HG03095 (cell line): ENCODE data around the gene FMNL3.
A peak's percentile ranks its signal among the peaks of the same experiment; 100 is the strongest.

Source experiments
- ATAC-seq: cut with Tn5 transposase; IDR thresholded peaks from one replicate; pipeline ENCODE4 v1.9.1; 2021; ENCODE audit warnings: moderate library complexity; ENCODE audit not compliant: unreplicated experiment

The FMNL3 gene

GRCh38 chr12:49655595-49656236 is 51.5 kb downstream of the FMNL3 start:
- ATAC-seq = no peak

DNA sequence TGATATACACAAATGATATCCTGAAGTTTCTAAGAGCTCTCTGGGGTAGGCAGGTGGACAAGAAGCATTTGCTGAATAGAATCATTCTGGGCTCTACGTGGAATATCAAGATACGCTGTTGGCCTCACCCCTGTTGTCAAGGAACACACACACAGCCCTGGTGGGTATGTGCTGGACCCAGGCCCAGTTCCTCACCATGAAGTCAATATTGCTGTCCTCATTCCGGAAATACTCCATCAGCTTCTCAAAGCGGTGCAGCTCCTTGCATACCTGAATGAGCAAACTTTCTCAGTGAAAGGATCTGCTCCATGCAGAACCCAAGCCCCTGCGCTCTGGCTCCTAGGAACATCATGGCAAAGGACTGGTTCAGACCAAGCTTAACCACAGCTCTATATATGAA is 52.5 kb downstream of the FMNL3 start:
- ATAC-seq = no peak

DNA sequence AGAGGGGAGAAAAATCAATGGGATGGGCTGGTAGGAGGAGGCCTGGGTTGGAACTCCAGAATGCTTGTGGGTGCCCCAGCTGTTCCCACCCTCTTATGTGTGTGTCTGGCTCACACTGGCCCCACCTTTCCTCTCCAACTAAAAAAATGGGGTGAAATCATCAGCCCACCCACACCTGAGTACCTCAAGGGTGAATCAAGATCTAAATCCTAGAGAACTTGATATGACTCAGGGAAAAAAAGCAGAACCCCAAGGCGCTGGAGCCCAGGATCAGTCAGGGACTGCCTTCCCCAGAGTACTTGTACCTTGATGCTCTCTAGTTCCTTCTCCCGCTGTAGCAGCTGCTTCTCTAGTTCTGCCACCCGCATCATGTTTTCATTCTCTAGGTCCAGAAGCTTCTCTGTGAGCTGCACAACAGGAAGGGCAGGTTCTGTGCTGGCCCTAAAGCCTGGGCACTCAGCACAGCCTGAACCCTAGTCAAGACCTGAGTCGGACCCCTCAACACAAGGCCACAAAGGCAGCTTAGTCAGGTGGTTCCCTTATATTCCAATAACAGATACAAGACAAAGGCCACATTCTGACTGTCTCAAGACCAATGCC is 54.2 kb downstream of the FMNL3 start:
- no peak for ATAC-seq

GRCh38 chr12:49651855-49652254 is 55.4 kb downstream of the FMNL3 start:
- no peak for ATAC-seq

DNA sequence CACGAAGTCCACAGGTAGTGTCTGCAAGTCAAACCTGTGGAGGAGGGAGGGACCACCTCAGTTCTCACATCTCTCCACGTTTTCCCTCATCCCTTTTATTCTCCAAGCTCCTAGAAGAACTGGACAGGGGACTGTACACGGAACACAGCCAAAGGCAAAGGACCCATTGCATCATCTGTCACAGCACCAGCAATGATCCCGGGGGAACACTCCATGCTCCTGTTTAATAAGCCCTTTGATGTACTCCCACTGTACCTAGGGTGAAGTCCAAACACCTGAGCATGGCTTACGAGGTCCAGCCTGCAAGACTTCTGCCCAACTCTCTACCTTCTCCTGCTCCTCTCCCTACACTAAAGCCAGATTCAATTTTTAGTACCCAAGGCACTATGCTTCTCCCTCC is 57.3 kb downstream of the FMNL3 start:
- no peak for ATAC-seq

DNA sequence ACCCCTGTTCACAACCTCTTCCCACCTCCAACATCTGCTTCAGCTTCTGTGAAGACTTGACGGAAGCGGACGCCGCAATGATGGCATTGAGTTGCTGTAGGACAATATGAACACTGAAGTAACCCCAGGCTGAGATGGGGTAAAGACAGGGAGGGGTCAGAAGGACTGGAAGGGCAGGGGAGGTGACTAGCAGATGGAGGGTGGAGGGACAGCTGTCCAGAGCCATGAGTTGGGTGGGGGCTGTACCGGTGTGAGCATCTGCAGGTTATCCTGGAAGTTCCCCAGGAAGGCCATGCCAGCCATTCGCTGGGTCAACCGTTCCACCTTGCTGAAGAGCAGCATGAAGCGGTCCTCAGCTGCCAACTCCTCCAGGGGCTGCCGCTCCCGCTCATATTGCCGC is 57.8 kb downstream of the FMNL3 start:
- ATAC-seq = no peak

DNA sequence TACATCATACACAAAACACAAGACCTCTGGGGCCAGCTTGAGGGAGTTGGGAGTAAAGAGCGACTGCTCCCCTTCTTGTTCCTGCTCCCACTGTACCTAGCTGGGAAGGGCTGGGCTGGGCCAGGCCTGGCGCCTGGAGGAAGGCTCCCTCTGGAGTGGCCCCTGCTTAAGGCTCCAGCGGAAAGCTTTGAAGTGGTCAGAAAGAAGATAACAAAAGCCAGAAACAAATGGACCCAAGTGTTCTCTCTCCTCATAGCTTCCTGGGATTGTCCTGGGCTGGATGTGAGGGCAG is 58.5 kb downstream of the FMNL3 start:
- no peak for ATAC-seq

- no peak for ATAC-seq
Observed at GRCh38 chr12:49647827-49648711, 59.1 kb downstream of the FMNL3 start.

- ATAC-seq = no peak
Observed at GRCh38 chr12:49646871-49647654, 60.1 kb downstream of the FMNL3 start.

DNA sequence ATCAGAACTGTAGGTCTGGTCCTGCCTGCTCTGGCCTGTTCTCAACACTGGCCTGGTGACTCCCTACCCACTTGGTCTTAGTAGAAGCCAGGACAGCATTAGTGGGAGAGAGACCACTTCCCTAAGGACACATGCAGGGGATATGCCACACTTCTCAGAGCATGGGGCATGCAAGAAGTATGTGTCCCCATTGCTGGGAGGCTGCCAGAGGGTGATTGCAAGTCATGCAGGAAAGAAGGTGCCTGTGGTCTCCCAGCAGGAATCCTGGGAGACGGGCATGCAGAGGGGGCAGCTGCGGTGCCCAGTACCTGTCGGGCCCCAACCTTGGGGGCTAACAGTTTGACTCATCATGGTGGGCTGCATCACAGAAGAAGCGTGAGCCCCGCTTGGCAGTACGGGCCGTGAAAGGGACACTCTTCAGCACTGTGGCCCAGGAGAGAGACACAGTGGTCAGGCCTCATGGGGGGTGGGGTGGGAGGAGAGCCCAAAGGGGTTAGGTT is 60.8 kb downstream of the FMNL3 start:
- ATAC-seq = no peak

DNA sequence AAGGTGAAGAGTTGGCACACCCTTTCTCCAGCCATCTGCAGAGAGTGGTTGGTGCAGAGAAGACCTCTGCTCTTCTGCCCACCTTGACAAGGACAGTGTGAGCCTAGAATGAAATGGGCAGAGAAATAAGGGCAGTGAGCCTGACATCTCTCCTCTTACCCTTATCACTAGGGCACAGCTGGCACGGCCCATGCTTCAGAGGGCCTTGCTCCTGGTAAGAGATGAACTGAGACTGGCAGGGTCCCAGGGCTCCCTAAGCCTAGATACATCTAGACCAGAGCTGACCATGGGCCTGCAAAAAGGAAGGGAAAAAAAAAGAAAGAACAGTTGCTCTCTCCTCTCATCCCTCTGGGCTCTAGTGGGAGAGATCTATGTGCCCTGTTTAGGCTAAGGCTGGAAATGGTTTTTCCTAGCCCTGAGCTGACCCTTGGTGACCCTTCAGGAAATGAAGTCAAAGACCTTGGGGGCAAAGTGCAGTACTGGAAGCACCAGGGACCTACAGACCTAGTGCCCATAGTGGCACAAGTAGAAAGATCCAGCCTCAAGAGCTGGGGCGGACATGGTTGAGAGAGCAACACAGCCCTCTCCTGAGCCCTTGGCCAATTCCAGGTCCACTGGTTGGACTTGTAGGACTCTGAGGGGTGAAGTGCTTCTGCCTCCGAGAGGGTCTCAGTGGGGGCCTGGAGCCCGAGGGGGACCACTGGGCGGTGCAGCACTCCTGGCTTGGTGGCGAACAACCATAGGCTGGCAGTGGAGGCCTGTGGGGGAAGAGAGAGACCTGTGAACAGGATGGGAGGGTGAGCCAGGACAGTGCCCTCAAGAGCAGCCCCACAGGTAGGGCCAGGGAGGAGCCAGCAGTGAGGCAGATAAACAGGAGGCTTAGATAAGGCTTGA is 61.8 kb downstream of the FMNL3 start:
- ATAC-seq = no peak

DNA sequence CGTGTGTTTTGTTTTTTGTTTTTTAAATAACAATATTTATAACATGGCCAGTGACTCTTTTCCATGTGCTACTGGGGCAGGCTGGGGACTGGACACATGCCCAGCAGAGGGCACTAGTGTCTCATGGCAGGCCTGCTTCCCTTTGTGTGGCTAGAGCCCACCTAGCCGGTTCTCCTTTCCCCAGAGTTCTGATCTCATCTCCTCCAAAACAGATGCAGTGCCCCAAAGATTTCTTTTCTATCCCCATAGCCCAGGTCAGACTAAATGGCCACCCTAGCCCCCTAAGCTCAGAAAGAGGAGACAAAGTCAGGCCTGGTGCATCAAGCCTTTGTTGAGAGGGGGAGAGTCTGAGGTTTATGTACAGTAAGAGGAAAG is 62.6 kb downstream of the FMNL3 start:
- no peak for ATAC-seq

GRCh38 chr12:49643961-49644619 is 63.1 kb downstream of the FMNL3 start:
- ATAC-seq = no peak

DNA sequence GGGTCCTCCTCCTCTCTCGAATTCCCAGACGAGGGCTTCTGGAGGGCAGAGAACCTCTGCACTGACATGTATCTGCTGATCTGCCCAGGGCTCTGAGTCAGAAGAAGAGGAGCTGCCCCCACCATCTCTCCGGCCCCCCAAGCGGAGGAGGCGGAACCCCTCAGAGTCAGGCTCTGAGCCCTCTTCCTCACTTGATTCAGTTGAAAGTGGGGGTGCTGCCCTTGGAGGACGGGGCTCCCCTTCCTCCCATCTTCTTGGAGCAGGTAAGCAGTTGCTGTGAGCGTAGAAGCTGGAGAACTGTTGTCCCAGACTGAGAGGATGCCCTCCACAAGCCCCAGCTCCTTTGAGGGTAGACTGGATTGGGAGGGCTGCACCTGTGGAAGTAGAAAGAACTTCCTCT is 64.1 kb downstream of the FMNL3 start:
- ATAC-seq = no peak

DNA sequence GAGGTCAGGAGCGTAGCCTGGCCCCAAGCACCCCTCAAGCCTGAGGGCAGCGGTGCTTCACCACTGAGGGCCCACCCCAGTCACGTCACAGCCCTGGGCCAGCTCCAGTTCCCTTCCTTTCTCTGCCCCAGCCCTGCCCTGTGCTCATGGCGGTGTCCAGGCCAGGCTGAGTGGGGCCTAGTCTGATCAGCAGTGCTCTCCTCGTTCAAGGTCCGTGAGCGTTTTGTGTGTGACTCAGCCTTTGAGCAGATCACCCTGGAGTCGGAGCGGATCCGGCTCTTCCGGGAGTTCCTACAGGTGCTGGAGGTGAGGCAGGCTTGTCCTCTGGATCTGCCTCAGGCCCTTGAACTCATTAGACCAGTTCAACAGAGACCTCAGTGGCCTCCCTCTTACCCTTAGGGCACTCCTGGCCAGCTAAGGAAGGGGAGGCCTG is 64.8 kb downstream of the FMNL3 start:
- no peak for ATAC-seq

- no peak for ATAC-seq
Observed at GRCh38 chr12:49641748-49642369, 65.3 kb downstream of the FMNL3 start.

DNA sequence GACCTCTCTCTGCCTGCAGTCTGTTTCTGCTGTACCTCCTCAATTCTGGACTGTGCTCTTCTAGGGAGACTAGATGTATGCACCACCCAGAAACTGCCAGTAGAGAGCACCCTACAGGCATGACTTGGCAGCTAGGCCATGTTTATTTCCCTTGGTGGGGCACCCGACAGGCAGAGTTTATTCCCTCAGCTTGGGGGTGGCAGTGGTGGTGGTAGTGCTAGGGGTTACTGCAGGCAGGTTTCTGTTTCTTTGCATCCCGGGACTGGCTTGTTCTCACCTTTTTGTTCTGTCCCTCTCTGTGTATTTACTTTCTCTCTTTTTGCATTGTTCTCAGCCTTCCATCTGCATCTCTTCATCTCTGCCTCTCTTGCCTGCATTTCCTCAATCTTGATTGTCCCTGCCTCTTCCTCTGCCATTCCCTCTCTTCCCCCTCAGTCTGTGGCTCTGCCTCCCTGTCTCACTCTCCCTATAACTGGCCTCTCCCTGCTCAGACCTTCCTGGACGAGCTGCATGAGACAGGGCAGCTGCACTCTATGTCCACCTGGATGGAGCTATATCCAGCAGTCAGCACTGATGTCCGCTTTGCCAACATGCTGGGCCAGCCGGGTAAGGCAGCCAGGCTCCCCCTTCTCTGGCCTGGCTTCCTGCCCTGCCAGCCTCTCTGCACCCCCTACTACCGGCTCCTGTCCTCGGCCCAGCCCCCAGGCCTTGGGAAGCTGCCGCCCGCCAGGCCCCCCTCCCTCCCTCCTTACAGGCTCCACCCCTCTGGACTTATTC is 70.0 kb downstream of the FMNL3 start:
- ATAC-seq = peak; percentile 59

DNA sequence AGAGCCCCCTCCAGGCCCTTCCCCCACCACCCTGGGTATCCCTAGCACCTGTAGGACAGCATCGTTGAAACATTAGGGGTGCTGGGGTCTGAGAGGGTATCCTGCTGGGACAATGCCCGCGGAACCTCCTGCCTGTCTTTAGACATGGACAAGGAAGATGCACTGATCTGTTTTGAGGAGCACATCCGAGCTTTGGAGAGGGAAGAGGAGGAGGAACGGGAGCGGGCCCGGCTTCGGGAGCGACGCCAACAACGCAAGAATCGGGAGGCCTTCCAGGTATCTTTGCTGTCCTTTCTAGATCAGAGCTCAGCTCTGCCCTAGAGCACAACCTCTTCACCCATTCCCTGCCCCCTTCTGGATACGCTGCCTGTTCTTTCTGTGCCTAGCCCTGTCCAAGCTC is 70.6 kb downstream of the FMNL3 start:
- no peak for ATAC-seq

GRCh38 chr12:49635656-49636055 is 71.5 kb downstream of the FMNL3 start:
- no peak for ATAC-seq
